ENCODE data around the gene TTK. TPM values are rescaled to one million over a fixed set of nuclear protein-coding genes. Genes with fewer than 3 reads are reported as not detected.

TTK gene
- polyA plus RNA-seq (ENCODE audit: low read depth in 6 of 6), result 1 to 10 TPM in 1 of 6 donors, under 1 TPM in 4, not detected in 1; 0.29 to 1.2 (median 0.78) TPM

GRCh38 chr6:80004173-80005072 lies at the start of gene TTK:
Gene TTK, plus strand, starts transcription at chr6:80004649. Its CDS starts 1,195 bp downstream, at chr6:80005844.
- Mint-ChIP-seq H3K36me3 (no peaks in the 10 kb centered on the region), H3K27ac (peak within 1 kb of the TSS; percentile 83 to 97 (median 92)), H3K4me3 (peak within 1 kb of the TSS; percentile 90 to 98 (median 93)), H3K4me1 (peaks cover 13 to 19% (median 16%) of the 10 kb centered on the region in 3 donors), H3K27me3 (peaks cover 0 to 13% (median 0%) of the 10 kb centered on the region in 3 donors), H3K9me3 (peaks cover 0 to 1% (median 0%) of the 10 kb centered on the region in 7 donors)
- peak; percentile 99 to 100 for ATAC-seq (ENCODE audit: low read depth in 2 of 2)
- DNase-seq, result peak; percentile 90

DNA sequence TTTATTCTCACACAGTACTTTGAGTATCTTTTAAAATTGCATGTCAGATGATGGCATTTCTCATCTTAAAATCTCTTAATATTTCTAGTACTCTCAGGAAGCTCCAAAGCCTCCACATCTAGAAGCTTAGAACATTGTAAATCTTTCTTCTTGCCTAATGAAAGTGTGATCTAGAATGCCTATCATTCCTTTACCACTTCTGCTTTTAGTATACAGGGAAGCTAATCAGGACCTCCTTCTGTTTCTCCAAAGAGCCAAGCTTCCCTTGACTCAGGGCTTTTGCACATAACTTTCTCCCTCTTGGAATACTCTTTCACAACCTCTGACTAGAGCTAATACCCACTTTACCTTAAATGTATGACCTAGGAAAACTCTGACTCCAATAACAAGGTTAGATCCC lies 49.6 kb upstream of the TTK start:
- H3K4me1 Mint-ChIP-seq, result no peaks in the 10 kb centered on the region
- no peak for ATAC-seq (ENCODE audit: low read depth in 2 of 2)
- H3K4me3 Mint-ChIP-seq, result no peak overlapping the region
- peaks cover 0 to 15% (median 7%) of the 10 kb centered on the region in 7 donors for H3K9me3 Mint-ChIP-seq
- H3K27me3 Mint-ChIP-seq, result peaks cover 26 to 61% (median 42%) of the 10 kb centered on the region in 3 donors
- no peak overlapping the region for H3K27ac Mint-ChIP-seq
- no peak for DNase-seq
- peaks cover 0 to 8% of the 10 kb centered on the region in 2 donors for H3K36me3 Mint-ChIP-seq

DNA sequence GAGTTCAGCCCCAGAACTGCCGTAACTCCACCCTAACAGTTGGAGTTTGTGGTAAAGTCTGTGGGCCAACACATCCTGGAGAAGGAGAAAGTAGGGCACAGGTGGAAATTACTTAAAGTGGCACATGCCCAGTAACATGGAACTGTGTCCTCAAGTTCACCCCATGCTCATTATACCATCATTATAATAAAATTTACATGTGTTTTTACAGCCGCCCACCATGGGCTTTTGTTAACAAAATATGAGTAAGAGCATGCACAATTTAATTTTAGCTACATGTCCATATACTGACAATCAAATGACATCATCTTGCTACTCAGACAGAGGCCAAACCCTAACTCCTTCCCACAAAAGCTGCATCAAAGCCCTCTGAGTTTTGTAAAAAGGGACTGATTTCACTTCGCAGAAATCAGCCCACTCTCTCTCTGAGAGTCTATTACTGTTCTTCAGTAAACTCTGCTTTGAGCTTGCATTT lies 39.8 kb upstream of the TTK start:
- Mint-ChIP-seq H3K36me3 (peaks cover 16 to 32% of the 10 kb centered on the region in 2 donors), H3K4me3 (no peak overlapping the region), H3K27ac (no peak overlapping the region), H3K4me1 (no peaks in the 10 kb centered on the region), H3K27me3 (peaks cover 4 to 20% (median 8%) of the 10 kb centered on the region in 3 donors), H3K9me3 (peaks cover 20 to 48% (median 32%) of the 10 kb centered on the region in 7 donors)
- DNase-seq (no peak), ATAC-seq (ENCODE audit: low read depth in 2 of 2) (no peak)

- Mint-ChIP-seq H3K9me3 (peaks cover 28 to 63% (median 46%) of the 10 kb centered on the region in 7 donors), H3K4me3 (no peak overlapping the region)
- no peak for ATAC-seq (ENCODE audit: low read depth in 2 of 2)
These were observed 37.3 kb upstream of the TTK start for GRCh38 chr6:79967178-79967577.

DNA sequence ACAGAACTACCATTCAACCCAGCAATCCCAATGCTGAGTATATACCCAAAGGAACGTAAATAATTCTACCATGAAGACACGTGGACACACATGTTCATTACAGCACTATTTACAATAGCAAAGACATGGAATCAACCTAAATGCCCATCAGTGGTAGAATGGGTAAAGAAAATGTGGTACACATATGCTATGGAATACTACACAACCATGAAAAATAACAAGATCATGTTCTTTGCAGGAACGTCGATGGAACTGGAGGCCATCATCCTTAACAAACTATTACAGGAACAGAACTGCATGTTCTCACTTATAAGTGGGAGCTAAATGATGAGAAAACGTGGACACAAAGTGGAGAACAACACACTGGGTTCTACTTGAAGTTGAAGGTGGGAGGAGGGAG lies 34.7 kb upstream of the TTK start:
- no peak for ATAC-seq (ENCODE audit: low read depth in 2 of 2)

More at GRCh38 chr6:79967178-79967577, 37.3 kb upstream of the TTK start:
- Mint-ChIP-seq H3K4me1 (no peaks in the 10 kb centered on the region), H3K36me3 (peaks cover 16 to 32% of the 10 kb centered on the region in 2 donors), H3K27ac (no peak overlapping the region), H3K27me3 (peaks cover 4 to 20% (median 8%) of the 10 kb centered on the region in 3 donors)
- no peak for DNase-seq

DNA sequence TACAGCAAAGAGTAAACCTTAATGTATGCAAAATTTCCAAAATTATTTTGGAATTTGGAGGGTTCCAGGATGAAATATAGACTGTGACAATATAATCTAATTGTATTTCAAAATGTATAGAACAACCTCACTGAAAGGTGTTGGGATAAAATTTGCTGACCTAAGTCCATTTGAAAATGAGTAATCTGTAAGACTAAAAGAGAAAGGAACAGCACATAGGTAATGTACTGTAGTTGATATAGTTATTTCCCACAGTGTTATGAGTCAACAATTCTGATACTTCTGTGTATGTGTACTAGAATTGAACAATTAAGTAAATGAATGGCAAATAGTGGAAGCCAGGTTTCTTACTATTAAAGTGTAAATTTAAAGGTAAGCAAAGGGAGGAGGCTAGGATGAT lies 33.3 kb upstream of the TTK start:
- Mint-ChIP-seq H3K27ac (no peak overlapping the region), H3K4me3 (no peak overlapping the region)

More for the DNA sequence above, 34.7 kb upstream of the TTK start:
- Mint-ChIP-seq H3K4me3 (no peak overlapping the region), H3K4me1 (no peaks in the 10 kb centered on the region), H3K27me3 (peaks cover 6 to 21% (median 20%) of the 10 kb centered on the region in 3 donors), H3K36me3 (peaks cover 16 to 32% of the 10 kb centered on the region in 2 donors), H3K9me3 (peaks cover 28 to 63% (median 44%) of the 10 kb centered on the region in 7 donors), H3K27ac (no peak overlapping the region)
- DNase-seq, result no peak

DNA sequence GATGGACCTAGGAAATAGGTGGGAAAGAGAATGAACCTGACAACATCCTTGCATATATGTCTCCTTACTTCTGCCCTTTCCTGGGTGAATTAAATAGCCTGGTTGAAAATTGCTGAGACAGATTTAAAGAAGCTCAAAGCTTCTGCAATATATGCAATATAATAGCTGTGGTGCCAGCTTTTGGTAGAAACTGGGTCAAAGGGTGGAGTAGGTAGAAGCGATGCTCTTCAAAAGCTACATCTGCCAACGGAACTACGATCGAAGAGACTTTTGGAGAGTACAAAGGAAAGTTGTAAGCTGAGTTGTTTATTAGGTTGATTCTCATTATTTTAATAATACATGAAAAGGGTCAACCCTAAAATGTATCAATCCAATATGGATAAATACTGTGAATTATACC lies 22.8 kb upstream of the TTK start:
- ATAC-seq (ENCODE audit: low read depth in 2 of 2), result no peak
- Mint-ChIP-seq H3K36me3 (no peaks in the 10 kb centered on the region), H3K9me3 (peaks cover 0 to 3% (median 0%) of the 10 kb centered on the region in 7 donors), H3K27me3 (peaks cover 0 to 17% (median 12%) of the 10 kb centered on the region in 3 donors), H3K4me1 (peaks cover 0 to 6% (median 0%) of the 10 kb centered on the region in 3 donors), H3K27ac (no peak overlapping the region), H3K4me3 (no peak overlapping the region)
- DNase-seq, result no peak

More for the DNA sequence above, 33.3 kb upstream of the TTK start:
- ATAC-seq (ENCODE audit: low read depth in 2 of 2), result no peak
- DNase-seq, result no peak
- Mint-ChIP-seq H3K4me1 (no peaks in the 10 kb centered on the region), H3K9me3 (peaks cover 22 to 50% (median 40%) of the 10 kb centered on the region in 7 donors), H3K36me3 (peaks cover 16 to 26% of the 10 kb centered on the region in 2 donors), H3K27me3 (peaks cover 12 to 22% (median 13%) of the 10 kb centered on the region in 3 donors)

GRCh38 chr6:79984261-79984660 lies 20.2 kb upstream of the TTK start:
- Mint-ChIP-seq H3K9me3 (no peaks in the 10 kb centered on the region), H3K27me3 (peaks cover 0 to 7% (median 2%) of the 10 kb centered on the region in 3 donors), H3K27ac (no peak overlapping the region), H3K4me1 (peaks cover 0 to 6% (median 0%) of the 10 kb centered on the region in 3 donors), H3K36me3 (no peaks in the 10 kb centered on the region), H3K4me3 (no peak overlapping the region)
- ATAC-seq (ENCODE audit: low read depth in 2 of 2) (no peak), DNase-seq (no peak)

- no peak overlapping the region for H3K4me3 Mint-ChIP-seq
- DNase-seq, result no peak
- no peak for ATAC-seq (ENCODE audit: low read depth in 2 of 2)
- H3K27ac Mint-ChIP-seq, result no peak overlapping the region
- H3K9me3 Mint-ChIP-seq, result no peaks in the 10 kb centered on the region
- H3K36me3 Mint-ChIP-seq, result no peaks in the 10 kb centered on the region
- H3K27me3 Mint-ChIP-seq, result peaks cover 0 to 5% (median 0%) of the 10 kb centered on the region in 3 donors
- peaks cover 0 to 6% (median 0%) of the 10 kb centered on the region in 3 donors for H3K4me1 Mint-ChIP-seq
These were observed 19.3 kb upstream of the TTK start for GRCh38 chr6:79985128-79985527.

DNA sequence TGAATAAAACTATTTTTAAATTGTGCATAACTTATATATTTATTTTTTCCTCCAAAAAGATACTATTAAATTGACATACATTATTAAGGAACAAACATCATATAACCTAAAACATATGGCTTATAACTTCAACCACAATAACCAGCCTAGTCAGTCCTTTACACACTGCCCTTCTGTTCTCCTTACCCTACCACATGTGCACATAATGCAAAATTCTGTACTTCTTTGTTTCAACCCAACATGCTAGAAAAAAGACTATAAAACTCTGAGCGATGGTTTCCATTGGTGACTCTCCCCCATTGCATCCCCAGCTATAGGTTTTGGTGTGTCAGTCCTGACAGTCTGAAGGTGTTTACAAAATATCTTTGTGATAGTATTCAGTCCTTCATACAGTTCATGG lies 14.8 kb upstream of the TTK start:
- Mint-ChIP-seq H3K9me3 (no peaks in the 10 kb centered on the region), H3K27me3 (peaks cover 0 to 8% (median 5%) of the 10 kb centered on the region in 3 donors), H3K4me3 (no peak overlapping the region), H3K4me1 (peaks cover 0 to 5% (median 0%) of the 10 kb centered on the region in 3 donors), H3K36me3 (no peaks in the 10 kb centered on the region), H3K27ac (peak overlapping the region in 1 of 6 donors; percentile 0)
- DNase-seq (no peak), ATAC-seq (ENCODE audit: low read depth in 2 of 2) (no peak)

DNA sequence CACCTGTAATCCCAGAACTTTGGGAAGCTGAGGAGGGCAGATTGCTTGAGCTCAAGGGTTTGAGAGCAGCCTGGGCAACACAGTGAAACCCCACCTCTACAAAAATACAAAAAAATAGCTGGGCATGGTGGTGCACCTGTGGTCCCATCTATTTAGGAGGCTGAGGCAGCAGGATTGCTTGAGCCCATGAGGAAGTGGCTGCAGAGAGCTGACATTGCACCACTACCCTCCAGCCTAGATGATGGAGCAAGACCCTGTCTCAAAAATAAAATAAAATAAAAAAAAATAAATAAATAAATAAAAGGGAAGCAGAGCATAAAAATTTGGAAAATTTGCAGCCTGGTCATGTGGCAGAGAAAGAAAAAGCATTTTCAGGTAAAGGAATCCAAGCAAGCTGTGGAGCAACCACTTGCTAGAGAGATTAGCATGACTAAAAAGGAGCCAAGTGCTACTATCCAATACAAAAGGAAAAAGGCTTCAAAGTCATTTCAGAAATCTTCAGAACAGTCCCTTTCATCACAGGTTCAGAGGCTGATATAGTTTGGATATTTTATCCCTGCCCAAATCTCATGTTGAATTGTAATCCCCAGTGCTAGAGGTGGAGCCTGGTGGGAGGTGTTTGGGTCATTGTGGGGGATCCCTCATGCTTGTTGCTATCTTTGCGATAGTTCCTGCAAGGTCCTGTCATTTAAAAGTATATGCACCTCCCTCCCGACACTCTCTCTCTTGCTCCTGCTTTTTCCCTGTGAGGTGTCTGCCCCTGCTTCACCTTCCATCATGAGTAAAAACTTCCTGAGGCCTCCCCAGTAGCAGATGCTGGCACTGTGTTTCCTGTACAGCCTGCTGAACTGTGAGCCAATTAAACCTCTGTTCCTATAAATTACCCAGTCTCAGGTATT lies 11.2 kb upstream of the TTK start:
- peaks cover 5 to 23% (median 6%) of the 10 kb centered on the region in 3 donors for H3K27me3 Mint-ChIP-seq
- peak overlapping the region in 1 of 6 donors; percentile 6 for H3K27ac Mint-ChIP-seq
- no peaks in the 10 kb centered on the region for H3K4me1 Mint-ChIP-seq
- ATAC-seq (ENCODE audit: low read depth in 2 of 2), result no peak
- H3K9me3 Mint-ChIP-seq, result peaks cover 0 to 7% (median 0%) of the 10 kb centered on the region in 7 donors
- DNase-seq, result no peak
- H3K4me3 Mint-ChIP-seq, result no peak overlapping the region
- H3K36me3 Mint-ChIP-seq, result peaks cover under 1 to 4% of the 10 kb centered on the region in 2 donors

DNA sequence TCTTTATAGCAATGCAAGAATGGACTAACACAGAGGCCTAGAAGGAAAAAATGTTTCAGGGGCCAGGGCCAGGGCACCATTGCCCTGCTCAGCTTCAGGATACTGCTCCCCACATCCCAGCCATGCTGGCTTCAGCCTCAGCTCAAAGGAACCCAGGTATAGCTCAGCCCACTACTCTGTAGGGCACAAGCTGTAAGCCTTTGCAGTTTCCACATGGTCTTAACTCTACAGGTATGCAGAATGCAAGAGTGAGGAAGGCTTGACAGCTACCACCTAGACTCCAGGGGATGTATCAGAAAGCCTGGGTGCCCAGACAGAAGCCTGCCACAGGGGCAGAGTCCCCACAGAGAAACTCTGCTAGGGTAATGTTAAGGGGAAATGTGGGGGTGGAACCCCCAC lies 10.5 kb upstream of the TTK start:
- no peak for DNase-seq
- Mint-ChIP-seq H3K27ac (no peak overlapping the region), H3K4me3 (no peak overlapping the region), H3K9me3 (peaks cover 0 to 9% (median 0%) of the 10 kb centered on the region in 7 donors), H3K27me3 (peaks cover 8 to 29% (median 13%) of the 10 kb centered on the region in 3 donors), H3K36me3 (peaks cover 4 to 7% of the 10 kb centered on the region in 2 donors), H3K4me1 (no peaks in the 10 kb centered on the region)
- ATAC-seq (ENCODE audit: low read depth in 2 of 2), result no peak

DNA sequence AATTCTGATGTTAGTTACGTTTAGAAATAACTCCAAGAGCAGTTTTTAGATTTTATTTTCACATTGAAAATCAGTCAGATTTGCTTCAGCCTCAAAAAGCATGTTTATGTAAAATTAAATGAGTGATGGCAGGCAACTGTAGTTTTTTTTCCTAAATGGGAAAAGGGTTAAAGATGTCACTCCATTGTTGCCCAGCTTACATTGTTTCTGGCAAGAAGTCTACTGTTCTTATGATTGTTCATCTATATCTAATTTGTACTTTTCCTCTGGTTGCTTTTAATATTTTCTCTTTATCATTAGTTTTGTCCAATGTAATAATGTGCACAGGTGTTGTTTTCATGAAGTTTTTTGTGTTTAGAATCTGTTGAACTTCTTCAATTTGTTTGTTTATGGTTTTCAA lies 6.7 kb upstream of the TTK start:
- H3K36me3 Mint-ChIP-seq, result peaks cover 4 to 9% of the 10 kb centered on the region in 2 donors
- H3K9me3 Mint-ChIP-seq, result peaks cover 0 to 9% (median 0%) of the 10 kb centered on the region in 7 donors
- no peaks in the 10 kb centered on the region for H3K4me1 Mint-ChIP-seq
- H3K4me3 Mint-ChIP-seq, result no peak overlapping the region
- H3K27ac Mint-ChIP-seq, result no peak overlapping the region
- ATAC-seq (ENCODE audit: low read depth in 2 of 2) (no peak), DNase-seq (no peak)
- H3K27me3 Mint-ChIP-seq, result peaks cover 5 to 38% (median 15%) of the 10 kb centered on the region in 3 donors
